Stimulated activated CD4-positive, alpha-beta T cell treated with anti-CD3 and anti-CD28 coated beads, TNF-alpha, amount 100 ng/mL, for 24 hours (primary cell): Measurements from ENCODE around the gene MYOD1.

Source experiments
- DNase-seq, 3 experiments: peaks; one replicate each; pipeline ENCODE4 v3.0.0-alpha.2; 2020; ENCODE audit warnings: low read depth in 3 of 3

MYOD1 gene

DNA sequence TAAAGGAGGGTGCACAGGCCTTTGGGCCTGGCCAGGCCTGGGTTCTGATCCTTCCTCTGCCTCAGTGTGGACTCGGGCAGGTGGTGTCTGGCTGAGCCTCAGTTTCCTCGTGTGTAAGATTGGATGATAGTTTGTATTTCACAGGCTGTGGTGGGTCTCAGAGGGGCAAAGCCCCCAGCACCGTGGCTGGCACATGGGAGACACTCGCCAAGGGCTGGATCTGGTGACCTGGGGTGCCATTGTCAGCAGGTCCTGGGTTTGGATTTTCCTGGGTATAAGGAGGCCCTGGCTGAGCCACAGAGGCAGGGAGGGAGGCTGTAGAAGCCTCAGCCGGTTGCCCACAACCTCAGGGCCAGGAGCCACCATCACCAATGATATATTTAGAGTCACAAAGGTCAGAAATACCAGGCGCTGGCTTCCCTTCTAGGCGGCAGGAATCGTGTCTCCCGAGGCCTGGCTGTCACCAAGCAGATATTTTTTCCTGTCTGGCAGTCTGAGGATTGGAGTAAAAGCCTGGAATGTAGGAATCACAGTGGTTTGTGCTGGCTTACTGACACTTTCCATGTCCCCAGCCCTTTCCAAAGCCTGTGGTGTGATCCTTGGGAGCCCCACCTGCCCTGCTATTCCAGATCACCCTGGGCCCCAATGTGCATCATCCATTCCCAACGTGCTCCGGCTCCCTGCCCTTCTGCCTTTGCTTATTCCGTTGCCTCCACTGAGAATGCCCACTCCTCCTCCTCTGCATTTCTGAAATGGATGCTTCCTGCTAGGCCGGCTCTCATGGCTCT is 30.8 kb downstream of the MYOD1 start:
- DNase-seq, result no peak

GRCh38 chr11:17750801-17751165 is 31.4 kb downstream of the MYOD1 start:
- DNase-seq, result no peak

GRCh38 chr11:17751558-17751957 is 32.2 kb downstream of the MYOD1 start:
- DNase-seq, result no peak

- no peak for DNase-seq
These were observed 32.8 kb downstream of the MYOD1 start for GRCh38 chr11:17752144-17752543.

- DNase-seq, result no peak
These were observed 33.8 kb downstream of the MYOD1 start for GRCh38 chr11:17753153-17753552.

- DNase-seq, result no peak
These were observed 34.3 kb downstream of the MYOD1 start for GRCh38 chr11:17753641-17754040.

- DNase-seq, result no peak
These were observed 36.5 kb downstream of the MYOD1 start for GRCh38 chr11:17755891-17756290.

GRCh38 chr11:17760102-17761029 is 41.0 kb downstream of the MYOD1 start:
- peak in 1 of 3 experiments; percentile 19 for DNase-seq

GRCh38 chr11:17762309-17762974 is 43.1 kb downstream of the MYOD1 start:
- no peak for DNase-seq

- no peak for DNase-seq
These were observed 43.9 kb downstream of the MYOD1 start for GRCh38 chr11:17763244-17763643.

GRCh38 chr11:17763703-17764102 is 44.3 kb downstream of the MYOD1 start:
- DNase-seq, result no peak

DNA sequence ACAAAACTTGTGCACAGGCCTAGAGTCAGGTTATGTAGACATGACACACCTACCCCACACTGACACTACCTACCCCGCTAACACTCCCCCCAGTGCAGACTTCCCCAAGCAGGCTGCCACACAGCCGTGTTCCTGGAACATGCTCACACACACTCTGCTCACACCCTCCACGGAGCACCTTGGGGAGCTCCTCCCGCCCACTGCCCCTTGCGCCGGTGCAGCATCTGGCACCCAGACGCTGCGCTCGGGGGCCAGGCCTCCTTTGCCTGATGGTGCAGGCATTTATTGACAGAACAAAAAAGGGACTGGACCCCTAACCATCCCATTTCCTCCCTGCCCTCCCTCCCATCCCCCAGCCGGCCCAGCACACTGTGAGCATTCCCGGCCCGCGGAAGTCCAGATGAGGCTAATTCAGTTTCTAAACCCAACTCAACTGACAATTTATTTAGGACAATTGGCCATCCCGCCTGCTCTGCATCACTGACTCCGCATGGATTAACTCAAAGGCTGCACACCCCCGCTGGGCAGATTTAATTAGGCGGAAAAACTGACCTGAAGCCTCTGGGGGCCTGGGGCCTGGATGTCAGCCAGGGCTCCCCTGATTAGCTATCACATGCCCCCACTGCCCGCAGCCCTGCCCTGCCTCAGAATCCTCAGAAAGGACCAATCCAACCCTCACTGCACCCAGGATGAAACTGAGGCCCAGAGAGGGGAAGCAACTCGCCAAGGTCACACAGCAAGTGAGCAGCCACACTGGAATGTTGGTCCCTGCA is 45.3 kb downstream of the MYOD1 start:
- DNase-seq, result no peak

- DNase-seq, result no peak
These were observed 46.1 kb downstream of the MYOD1 start for GRCh38 chr11:17765356-17766072.

DNA sequence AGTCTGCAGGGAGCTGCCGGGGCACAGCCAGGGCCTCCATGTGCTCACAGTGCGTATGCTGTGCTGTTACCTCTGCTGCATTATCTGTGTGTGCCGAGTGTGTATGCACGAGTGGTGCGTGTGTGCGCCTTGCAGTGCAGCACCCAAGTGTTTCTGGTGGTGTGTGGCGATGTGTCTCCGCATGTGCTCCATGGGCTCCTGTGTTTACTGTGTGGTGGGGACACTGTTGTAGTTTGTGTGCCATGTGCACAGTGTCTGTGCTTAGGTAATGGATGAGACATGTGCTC is 46.6 kb downstream of the MYOD1 start:
- no peak for DNase-seq

GRCh38 chr11:17766590-17766989 is 47.2 kb downstream of the MYOD1 start:
- DNase-seq, result no peak

DNA sequence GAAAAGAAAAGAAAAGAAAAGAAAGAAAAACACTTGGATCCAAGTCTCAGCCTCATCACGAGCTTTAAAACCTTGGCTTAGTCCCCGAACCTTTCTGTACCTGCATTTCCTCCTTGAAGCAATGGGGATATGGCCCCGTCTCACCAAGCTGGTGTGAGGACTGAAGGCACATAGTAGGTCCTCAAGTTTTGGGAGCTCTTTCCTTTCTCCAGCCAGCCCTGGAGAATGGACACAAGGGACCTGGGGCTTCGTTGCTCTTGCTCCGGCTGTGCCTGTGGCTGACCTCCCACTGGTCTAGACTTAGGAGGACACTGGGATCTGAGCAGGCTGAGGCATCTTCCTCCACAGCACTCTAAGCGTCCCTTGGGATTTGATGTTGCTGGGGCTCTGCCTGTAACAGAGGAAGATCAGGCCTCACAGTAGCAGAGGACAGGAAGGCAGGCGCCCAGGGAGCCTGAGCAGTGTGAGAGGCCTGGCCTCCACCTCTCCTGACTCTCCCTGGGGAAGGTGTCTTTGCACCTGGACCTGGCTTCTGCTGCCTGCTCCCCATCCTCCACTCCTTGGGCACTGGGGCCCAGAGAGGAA is 48.0 kb downstream of the MYOD1 start:
- no peak for DNase-seq

GRCh38 chr11:17767914-17768313 is 48.5 kb downstream of the MYOD1 start:
- no peak for DNase-seq

DNA sequence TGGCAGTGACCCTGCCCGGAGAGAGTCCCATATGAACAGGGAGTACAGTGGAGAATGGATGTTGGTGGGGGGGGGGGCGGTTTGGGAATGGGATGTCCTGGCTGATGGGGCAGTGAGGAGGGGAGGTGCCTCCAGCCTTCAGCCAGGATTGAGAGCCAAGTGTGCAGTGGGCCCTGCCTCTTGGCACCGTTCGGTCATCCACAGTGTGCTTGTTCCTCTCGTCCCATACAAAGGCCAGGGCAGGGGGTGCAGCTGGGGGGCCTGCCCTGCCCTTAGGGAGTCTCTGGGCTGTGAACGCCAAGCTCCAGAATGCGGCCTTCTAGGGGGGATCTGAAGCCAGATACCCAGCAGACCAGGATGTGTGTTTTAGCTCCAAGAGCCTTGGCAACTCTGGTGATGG is 49.2 kb downstream of the MYOD1 start:
- DNase-seq, result no peak

DNA sequence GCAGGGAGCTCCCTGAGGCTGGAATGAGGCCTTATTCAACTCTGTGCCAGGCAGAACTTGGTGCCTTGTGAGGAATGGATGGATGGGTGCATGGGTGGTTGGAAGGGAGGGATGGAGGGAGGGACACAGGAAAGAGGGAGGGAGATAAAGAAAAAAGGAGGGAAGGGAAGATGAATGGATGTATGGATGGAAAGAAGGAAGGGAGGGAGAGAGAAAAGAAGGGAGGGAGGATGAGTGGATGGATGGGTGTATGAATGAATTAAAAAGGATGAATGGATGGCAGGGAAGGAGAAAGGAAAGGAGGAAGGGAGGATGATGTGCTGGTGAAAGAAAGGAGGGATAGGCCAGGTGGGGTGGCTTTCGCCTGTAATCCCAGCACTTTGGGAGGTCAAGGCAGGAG is 49.8 kb downstream of the MYOD1 start:
- DNase-seq, result no peak

DNA sequence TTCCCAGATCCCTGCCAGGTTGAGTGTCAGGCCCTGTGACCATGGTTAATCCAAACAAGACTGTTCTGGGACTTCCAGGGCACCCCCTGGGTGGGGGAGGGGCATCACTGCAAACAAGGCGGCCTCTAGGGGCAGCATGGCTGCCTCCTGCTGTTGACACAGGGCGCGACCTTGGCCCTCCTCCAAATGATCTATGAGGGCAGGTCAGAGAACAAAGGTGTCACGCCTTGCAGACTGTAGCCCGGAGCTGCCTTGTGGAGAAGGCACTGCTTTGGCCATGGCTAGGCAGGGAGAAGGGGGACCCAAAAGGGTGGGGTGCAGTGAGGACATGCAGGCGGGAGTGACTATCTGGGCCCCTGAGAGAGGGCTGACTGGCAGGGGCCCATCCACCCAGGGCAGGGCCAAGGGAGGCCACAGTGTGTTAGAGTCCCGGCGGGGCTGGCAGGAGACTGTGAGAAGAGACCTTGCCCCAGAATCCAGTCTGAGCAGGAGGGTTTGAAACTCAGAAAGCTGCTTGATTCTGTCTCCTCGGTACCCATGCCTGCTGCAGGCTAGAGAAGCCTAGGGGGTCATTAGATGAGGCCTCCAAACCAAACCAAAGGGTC is 50.8 kb downstream of the MYOD1 start:
- DNase-seq, result no peak
